NCI-H1048 (cell line): ENCODE data around the gene UQCR11.

Experiments
- DNase-seq: peaks from one replicate; lab custom pipeline; 2025; lab: John Stamatoyannopoulos, UW

The UQCR11 gene

DNA sequence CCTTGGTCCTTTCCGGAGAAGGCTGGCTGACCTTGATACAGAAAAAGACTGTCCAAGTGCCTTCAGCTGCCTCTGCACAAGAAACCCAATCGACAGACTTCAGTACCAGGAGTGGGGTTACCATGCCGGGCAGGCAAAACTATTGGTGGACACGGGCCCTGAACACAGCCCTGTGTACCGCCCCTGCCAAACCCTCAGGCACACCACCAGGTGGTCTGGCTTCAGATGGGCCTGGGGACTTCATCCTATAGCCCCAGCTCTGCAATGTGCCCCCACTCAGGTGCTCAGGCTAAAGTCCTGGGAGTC, 29.6 kb upstream of the UQCR11 start:
- DNase-seq: no peak

DNA sequence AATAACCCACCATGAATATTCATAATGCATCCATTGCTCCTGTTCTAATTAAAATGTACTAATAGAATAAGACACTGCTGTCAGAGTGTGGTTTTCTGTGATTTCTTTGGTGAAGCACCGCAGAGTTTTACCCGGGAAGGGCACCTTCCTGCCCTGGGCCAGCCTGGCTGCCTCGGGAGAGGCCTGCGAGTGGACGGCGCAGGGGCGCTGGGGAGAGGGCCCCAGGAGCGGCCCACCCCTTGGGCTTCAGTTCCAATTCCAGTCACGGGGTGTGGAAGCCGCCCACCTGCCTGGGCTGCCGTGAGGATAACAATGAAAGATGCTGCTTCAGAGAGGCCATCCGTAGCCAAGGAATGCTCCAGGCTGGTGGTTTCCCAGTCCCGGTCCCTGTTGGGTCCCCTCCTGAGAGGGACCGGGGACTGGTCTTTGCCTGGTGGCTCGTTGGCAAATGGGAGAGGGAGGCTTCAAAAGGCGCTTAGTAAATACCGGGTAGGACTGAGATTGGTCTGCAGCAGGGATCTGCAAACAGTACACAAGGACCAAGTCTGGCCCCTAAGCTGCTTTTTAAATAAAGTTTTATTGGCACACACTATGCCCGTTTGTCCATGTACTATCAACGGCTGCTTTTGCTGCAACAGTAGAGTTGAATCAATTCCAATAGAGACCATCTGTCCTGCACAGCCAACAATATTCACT, 29.1 kb upstream of the UQCR11 start:
- no peak for DNase-seq

DNA sequence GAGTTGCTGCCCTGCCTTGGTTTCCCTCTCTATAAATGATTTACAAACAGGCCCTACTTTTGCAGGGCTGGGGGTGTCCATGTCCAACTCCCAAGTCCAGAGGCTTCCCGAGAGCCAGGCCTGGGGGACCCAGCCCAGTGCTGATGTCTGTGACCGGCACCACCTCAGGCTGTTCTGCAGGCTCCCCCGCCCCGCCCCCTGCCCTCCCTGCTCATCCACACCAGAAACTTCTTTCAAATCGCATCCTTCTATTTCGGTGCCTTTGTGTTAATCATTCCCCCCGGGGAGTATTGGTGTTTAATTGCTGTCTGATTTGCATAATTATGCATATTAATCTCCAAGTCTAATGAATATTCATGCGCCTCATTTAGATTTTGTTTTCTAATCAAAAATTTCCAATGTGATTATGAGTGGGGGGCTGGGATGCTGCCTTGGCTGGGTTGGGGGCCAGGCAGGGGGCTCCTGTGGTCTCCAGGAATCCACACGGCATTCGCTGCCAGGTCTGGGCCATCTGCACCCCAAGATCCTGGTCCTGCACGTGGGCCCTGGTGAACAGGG, 28.1 kb upstream of the UQCR11 start:
- no peak for DNase-seq

DNA sequence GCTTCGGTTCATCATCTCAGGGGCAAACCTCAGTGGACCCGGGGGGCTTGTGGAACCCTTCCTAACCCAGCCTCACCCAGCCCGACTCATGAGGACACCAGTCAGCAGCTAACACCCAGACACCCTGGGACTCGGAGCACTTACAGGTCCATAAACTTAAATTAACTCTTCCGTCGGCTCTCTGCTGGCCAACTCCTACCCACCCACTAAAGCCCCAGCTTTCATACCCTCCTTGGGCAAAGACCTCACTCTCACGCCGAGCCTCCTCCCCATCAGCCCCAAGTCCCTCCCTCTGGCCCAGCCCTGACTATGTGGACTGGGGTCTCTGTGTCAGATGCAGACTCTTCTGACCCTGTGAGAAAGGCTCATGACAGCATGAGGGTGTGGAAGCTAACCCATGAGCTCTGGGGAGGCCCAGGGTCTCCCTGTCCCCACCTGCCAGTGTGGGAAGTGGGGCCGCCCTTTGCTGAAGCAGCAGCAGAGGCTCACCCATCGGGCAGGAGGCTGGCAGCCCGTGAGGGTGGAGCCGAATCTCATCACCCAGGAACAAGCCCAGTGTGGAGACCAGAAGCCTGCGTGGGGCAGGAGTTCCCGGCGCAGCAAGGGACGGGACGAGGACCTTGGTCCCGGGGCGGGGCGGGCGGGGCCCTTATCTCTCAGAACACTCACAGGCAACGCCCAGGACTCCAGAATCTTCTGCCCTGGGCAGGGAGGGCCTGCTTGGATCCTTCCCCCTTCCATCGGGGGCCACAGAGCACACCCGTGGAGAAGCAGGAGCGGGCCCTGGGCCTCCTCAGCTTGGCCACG, 27.4 kb upstream of the UQCR11 start:
- DNase-seq: no peak

DNA sequence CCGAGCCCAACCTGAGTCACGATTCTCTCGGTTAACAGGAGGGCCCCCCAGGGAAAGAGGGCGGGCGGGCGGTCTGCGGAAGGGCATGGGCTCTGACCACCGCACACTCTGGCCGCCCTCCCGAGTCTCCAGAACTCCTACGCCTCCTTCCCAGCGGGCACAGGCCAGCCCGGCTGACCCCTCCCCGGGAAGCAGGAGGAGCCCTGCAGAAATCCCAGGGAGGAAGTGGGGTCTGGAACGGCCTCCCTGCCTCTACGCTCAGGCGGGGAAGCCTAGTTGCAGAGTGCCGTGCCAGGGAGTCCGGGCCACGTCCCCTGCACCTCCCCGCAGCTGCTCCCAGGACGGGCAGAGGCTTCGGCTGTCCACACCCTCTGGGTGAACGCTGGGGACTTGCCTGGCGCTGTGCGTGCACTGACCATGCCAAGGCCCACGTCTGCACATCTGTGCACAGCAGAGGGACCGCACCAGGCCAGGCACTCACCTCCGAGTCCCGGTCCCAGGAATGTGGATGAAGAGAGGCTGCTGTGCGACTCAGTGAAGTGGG, 26.4 kb upstream of the UQCR11 start:
- no peak for DNase-seq

DNA sequence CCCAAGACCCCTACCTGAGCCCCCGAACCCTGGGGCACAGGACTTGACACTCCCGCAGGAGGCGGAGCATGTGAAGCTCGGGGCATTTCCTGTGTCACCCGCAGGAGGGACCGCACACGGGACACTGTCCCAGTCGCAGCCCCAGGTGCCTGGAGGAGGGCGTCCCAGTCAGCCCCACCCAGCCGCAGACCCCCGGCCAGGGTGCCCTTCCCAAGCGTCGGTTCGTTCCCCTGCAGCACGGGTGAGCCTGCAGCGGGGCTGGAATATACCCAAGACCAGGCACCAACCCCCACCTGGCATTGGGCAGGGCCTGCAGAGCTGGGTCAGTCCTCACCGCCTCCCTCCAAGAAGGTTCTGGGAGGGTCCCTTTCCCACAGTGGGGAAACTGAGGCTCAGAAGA, 25.5 kb upstream of the UQCR11 start:
- DNase-seq: no peak

DNA sequence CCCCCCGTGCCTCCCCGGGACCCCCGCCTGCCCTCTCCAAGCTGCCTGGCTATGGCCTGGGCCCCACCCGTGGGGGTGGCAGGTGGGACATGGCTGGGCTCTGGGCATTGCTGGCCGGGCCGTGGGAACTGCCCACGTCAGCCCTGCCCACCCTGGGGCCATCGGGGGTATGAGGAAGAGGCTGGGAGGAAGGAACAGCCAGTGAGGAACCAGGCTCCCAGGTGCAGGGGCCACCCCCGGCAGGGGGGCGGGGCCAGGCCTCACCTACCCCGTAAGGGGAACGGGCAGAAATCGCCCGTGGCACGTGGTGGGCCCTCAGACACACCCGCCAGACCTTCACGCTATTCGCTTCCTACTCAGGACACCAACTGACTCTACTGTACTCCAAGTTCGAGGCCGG, 24.8 kb upstream of the UQCR11 start:
- DNase-seq: no peak

DNA sequence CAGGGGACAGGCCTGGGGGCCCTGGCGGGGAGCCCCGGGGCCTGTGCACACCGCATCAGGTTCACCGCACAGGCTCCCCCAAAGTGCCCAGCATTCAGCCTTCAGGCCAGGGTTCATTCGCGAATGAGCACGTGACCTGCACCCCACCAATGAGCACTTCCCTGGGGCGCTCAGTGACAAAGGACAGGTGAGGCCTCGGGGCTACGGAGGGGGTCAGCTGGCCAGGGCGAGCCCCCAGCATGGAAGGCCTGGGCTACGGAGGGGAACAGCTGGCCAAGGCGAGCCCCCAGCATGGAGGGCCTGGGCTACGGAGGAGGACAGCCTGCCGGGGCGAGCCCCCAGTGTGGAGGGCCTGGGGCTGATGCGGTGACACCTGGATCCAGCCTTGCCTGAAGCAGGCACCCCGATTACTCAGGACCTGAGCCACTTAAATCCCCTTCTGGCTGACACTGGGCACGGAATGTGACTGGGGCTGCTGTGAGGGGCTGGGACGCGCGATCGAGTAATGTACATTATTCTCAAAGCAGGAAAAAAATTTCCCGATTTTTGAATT, 24.1 kb upstream of the UQCR11 start:
- no peak for DNase-seq

DNA sequence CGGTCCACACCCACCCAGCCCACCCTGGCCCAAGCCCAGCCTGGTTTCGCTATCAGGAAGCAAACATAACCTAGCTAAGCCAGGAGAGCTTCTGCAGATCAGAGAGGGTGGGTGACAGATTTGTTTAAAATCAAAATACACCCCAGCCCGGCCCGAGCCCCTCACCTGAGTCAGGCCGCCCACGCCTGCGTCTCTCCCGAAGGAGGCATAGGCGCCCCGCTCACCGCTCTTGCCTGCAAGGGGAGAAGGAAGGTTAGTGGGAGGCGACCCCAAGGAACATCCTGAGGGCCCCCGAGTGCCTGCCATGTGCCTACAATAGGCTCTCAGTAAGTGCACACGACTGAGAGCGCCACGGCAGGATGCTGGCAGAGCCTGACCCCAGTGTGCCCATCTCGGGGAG, 21.9 kb upstream of the UQCR11 start:
- no peak for DNase-seq

DNA sequence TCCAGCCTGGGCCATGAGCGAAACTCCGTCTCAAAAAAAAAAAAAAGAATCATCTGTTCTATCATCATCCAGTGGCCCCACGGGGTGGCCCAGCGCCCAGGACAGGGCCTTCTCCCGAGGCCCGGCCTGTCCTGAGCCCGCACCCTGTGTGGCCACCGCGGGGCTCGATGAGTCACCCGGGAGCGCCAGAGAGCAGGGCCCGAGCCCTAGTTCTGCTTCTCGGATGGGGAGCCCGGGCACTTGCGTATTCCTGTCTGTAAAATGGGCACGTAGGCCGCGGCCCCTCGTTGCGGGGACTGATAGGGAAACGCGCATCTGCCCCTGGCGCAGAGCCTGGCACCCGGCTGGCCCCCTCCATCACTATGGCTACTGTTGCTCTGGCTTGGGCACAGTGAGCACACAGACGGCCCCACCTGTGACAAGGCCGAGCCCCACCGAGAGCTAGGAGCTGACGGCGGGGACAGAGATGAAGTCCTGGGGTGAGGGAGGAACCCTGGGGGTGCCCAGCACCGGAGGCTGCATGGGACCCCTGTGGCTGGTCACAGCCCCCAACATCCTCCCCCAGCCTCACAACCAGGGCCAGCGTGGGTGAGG, 21.3 kb upstream of the UQCR11 start:
- DNase-seq: no peak

DNA sequence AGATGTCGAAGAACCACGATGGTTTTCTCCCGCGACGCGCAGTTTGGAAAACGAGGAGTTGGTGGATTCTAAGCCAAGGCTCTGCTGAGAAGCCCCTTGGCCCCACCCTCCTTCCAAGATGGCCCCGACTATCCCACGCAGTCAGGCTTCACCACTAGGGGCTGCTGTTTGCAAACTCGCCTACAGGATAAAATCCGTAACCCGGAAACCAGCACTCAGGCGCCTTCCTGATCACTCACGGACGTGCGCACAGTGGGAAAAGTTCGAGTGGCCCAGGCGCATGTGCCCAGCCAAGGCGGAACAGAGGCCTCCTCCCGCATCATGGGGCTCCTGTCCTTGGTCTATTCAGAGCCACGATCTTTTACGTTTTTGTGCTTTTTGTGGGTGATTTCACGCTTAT, 19.2 kb upstream of the UQCR11 start:
- no peak for DNase-seq

DNA sequence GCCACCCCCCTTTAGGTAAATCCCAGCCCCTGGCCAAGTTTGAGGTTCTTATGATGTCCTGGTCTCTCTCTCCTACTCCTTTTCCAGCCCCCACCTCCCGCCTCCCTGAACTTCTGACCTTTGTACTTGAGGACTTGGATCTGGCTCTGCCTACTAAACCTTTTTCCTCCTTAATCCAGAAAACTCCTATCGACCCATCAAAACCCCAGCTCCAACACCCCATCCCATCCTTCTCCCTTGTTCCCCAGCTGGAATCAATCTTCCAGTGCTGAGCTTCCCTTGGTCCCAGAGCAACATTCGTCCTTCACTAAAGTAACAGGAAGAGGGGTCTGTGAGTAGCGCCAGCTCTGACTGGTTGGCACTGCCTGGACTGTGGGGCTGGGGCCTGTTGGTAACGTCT, 17.3 kb upstream of the UQCR11 start:
- no peak for DNase-seq

DNA sequence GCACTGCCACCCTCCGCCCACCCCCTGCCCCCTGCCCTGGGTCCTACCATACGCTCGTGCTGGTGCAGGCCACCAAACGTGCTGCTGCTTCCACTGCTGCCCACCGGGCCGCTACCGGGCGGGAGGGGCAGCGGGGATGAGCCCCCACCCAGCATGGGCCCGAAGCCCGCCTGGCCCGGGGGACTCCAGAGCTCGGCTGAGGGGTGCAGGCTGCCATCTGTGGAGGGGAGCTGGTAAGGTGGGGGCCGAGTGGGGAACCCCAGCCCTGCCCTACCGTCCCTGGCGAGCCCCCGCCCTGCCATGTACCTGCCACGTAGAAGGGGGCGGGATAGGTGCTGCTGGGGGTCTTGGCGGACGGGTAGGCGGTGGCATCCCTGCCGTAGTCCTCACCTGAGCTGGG, 16.7 kb upstream of the UQCR11 start:
- DNase-seq: no peak

DNA sequence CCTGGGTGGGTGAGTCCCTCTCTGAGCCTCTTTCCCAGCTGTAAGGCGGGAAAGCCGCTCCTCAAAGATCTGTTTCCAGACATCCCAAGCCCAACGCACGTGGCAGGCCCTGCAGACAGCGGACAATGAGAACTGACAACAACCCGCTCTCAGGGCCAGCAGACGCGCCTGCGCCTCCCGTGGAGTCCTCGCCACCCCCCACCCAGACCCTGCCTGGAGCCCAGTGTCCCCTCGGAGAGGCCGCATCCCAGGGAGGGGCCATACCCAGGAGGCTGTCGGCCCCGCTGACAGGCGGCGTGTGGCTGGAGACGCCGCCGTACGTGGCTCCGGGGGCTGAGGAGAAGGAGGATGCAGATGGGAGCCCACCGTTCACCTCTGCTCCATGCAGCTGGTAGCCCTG, 16.3 kb upstream of the UQCR11 start:
- DNase-seq: no peak

DNA sequence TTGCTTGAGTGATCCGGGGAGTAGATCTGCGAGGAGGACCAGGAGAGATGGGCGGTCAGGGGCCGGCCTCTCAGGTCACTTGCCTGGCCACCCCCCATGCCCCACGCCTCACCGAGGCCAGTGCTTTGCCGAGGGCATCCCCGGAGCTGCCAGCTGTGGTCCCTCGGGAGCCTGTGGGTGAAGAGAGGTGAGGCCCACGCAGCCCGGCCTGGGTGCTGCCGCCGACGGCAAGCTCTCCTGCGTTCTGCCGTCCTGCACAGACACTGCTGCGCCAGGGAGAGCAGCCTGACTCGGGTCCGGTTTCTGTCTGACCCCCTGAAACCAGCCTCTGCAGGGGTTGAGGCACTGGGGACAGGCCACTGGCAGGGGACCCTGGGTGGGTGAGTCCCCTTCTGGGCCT, 15.8 kb upstream of the UQCR11 start:
- DNase-seq: no peak

DNA sequence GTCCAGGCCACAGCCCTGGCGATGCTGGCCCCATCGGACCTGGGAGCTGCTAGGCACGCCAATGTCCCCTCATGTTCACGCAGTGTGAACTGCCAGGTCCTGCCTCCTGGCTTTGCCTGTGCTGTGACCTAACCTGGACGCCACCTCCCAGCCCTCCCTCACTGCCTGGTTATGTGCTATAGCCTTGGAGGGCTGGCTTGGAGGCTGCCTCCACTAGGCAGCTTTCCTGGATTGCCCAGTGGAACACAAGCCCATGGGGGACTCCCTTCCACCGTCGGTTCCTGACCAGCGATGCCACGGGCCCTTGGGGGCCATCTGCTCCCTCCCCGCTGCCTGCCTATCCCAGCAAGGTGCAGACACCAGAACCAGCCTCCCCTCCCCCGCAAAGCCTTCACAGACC, 15.2 kb upstream of the UQCR11 start:
- no peak for DNase-seq

DNA sequence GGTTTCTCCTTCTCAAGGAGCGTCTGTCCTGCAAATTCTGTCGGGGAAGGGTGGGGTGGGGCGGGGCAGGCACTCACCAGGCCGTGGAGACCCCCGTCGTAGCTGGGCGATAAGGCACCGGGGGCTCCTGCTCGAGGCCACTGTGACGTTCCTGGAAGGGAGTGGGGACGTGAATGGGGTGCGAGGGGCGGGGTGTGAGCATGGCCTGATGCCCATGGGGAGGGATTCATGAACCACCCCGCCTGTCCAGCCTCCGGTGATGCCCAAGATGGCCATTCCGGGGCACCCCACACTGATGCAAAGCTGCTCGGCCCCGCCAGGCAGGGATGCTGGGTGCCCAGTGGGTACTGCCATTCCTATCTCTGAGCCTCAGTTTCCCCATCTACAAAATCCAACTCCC, 14.4 kb upstream of the UQCR11 start:
- DNase-seq: no peak

DNA sequence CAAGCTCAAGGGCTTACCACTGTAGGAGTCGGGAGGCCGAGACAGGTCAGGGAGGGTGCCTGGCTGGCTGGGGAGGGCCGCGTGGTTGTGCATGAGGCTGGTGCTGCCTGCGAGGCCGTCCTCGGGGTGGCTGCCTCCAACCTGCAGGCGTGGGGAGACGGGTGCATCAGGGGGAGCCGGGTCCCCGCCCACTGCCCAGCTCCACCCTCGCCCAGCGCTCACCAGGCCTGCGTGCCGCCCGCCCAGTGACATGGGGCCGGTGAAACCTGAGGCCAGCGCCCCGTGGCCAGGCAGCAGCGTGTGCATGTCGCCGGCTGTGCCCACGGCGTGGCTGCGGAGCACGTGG, 13.8 kb upstream of the UQCR11 start:
- no peak for DNase-seq

DNA sequence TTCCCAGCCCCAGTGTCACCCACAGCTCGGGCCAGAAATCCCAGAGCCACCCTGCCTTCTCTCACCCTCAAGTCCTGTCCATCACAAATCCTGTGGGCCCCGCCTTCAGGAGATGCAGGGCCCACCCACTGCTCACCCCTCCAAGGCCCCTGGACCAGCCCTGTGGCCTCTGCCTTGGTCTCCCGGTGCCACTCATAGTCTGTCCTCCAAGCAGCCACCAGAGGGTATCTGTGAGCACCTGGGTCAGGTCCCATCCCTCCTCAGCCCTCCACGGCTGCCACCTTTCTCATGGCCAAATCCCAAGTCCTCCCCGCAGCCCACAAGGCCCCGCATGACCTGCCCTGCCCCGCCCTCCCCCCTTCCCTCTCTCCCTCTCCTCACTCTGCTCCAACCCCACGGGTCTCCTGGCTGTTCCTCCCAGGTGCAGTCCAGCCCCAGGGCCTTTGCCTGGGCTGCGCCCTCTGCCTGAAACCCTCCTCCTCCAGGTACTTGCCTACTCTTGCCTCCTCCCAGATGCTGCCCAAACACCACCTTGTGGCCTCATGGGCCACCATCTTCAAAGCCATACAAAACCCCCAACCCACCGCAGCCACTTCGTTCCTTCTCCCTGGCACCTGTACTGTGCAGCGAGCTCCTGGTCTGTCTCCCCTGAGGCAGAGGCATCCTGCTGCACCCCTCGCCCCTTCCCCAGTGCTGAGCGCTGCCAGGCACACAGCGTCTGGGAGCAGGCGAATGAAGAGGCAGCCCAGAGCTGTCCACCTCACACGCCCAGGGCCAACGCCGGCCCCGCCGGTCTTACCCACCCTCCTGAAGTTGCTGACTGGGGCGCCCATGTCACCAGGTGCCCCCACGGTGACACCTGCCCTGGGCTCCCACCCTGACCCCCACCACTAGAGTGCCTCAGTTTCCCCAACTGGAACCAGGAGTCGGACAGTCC, 13.2 kb upstream of the UQCR11 start:
- no peak for DNase-seq

DNA sequence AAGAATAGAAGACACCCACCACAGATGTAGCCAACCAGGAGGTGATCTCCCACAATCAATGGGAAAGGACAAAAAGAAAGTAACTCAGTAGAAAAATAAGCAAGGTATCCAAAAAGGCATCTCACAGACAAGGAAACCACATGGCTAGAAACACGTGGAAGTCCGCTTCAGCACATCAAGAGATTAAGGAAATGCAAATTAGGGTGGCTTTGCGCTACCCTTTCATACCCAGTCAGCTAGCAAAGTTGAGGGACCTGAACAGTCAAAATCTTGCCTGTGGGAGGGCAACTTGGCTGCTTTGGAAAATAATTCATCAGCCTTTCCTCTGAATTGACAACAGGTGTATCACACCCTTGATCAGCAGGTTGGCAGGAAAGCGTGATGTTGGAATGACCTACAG, 11.6 kb upstream of the UQCR11 start:
- DNase-seq: no peak

DNA sequence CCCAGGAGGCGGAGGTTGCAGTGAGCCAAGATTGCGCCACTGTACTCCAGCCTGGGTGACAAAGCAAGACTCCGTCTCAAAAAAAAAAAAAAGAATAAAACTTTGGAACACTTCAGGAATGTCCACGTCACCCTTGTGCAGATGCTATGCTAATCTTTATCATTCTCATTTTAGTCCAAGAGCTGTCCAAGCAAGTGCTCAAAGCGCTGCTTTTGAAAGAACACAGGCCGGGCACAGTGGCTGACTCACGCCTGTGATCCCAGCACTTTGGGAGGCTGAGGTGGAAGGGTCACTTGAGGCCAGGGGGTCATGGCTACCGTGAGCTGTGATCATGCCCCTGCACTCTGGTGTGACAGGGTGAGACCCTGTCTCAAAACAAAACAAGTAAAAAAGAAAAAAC, 11.1 kb upstream of the UQCR11 start:
- DNase-seq: no peak
